ENCODE data around the gene MAPRE3.
A peak's percentile ranks its signal among the peaks of the same experiment; 100 is the strongest.

MAPRE3 gene

GRCh38 chr2:26983746-26984145 is 13.3 kb downstream of the MAPRE3 start:
- DNase-seq (ENCODE audit: low spot score), result no peak

- DNase-seq (ENCODE audit: low spot score), result no peak
Observed at GRCh38 chr2:26985807-26986206, 15.4 kb downstream of the MAPRE3 start.

- peak; percentile 9 for DNase-seq (ENCODE audit: low spot score)
Observed at GRCh38 chr2:26986576-26986975, 16.1 kb downstream of the MAPRE3 start.

- DNase-seq (ENCODE audit: low spot score), result peak; percentile 71
Observed at GRCh38 chr2:26988058-26988860, 17.8 kb downstream of the MAPRE3 start.

GRCh38 chr2:26989156-26989555 is 18.7 kb downstream of the MAPRE3 start:
- peak; percentile 64 for DNase-seq (ENCODE audit: low spot score)

DNA sequence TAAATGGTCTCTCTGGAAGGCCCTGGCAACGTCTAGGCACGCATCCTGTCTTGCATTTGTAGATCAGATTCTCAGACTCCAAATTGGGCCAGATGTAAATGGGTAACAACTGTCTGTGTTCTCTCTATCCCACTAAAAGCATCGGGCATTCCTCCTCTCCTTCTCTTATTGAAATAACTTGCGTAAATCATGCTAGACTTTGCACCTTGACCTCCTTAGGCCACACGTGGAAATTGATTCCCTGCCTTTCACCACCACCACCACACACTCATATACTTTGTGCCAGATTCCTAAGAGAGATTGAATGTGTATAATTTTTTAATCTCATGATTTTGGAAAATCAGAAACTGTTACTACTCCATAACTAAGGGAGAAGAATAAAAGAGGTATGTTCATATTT is 21.3 kb downstream of the MAPRE3 start:
- no peak for DNase-seq (ENCODE audit: low spot score)

DNA sequence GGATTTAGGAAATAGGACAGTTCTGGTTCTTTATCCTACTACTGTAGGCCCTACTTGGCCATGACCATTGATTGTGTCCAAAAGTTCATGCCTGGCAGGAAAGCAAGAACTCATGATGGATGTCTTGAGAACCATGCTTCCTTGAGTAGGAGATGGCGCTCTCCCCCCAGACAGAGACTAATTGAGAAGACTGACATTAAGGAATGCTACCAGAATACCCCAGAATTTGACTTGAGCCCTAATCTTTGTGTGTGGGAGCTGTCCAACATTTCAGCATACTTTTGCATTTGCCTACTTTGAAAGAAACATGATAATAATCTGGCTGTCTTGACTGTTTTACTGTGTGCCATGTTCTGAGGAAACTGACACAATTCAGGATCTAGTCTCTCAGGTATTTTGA is 23.3 kb downstream of the MAPRE3 start:
- DNase-seq (ENCODE audit: low spot score), result no peak

GRCh38 chr2:26994983-26995382 is 24.5 kb downstream of the MAPRE3 start:
- DNase-seq (ENCODE audit: low spot score), result no peak

DNA sequence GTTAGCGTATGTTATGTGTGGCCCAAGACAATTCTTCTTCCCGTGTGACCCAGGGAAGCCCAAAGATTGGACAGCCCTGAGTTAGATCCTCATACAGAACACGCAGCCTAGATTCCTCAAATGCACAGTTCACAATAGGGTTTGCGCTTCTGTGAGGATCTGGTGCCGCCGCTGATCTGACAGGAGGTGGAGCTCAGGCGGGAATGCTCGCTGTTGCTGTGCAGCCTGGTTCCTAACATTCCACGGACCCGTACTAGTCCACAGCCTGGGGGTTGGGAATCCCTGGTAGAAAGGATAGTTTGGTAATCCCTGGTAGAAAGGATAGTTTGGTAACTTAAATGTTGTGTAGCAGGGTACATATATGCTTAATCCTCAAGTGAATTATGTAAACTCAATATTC is 27.0 kb downstream of the MAPRE3 start:
- no peak for DNase-seq (ENCODE audit: low spot score)

DNA sequence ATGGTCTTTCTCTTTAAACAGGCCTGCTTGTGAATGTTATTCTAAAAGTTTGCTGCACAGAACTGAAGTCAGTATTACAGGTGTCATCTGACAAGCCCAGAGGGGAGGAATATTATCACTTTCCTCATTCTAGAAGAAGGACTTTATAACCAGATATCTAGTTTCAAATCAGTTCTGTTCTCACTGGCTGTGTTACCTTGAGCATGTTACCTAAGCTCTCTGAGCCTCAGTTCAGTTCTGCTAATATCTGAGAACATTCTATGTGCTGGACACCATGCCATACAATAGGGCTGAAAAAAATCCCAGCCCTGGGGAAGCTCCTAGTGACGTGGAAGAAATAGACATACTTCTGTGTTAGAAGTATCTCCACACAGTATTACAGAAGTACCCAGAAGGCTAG is 27.9 kb downstream of the MAPRE3 start:
- DNase-seq (ENCODE audit: low spot score), result no peak

DNA sequence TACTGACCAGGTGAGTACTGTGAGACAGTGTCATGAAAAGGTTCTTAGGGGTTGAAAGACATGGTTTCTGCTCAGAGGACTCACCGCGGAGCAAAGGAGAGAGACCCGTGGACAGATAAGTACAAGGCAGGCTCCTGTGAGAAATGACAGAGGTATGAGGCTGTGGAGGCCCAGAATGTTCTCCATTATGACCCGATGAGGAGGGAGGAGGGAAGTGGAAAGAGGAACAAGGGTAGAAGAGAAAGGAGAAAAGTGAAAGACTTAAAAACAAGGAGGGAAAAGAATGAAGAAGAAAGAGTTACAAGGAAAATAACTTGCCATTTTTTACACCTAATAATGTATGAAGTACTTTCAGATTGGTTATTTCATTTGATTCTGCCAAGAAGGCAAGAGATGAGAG is 29.8 kb downstream of the MAPRE3 start:
- no peak for DNase-seq (ENCODE audit: low spot score)

DNA sequence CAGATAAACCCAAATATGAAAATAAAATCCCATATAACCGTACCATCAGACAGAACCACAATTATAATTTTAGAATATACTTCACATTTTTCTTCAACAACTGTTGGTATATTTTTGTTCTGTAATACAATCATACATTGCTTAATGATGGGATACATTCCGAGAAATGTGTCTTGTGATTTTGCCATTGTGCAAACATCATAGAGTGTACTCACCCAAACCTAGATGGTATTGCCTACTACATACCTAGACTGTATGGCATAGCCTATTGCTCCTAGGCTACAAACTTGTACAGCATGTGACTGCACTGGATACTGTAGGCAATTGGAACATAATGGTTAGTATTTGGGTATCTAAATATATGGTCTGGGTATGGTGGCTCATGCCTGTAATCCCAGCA is 30.6 kb downstream of the MAPRE3 start:
- DNase-seq (ENCODE audit: low spot score), result no peak

- peak; percentile 48 for DNase-seq (ENCODE audit: low spot score)
Observed at GRCh38 chr2:27001950-27002349, 31.5 kb downstream of the MAPRE3 start.

- no peak for DNase-seq (ENCODE audit: low spot score)
Observed at GRCh38 chr2:27003007-27003406, 32.6 kb downstream of the MAPRE3 start.

DNA sequence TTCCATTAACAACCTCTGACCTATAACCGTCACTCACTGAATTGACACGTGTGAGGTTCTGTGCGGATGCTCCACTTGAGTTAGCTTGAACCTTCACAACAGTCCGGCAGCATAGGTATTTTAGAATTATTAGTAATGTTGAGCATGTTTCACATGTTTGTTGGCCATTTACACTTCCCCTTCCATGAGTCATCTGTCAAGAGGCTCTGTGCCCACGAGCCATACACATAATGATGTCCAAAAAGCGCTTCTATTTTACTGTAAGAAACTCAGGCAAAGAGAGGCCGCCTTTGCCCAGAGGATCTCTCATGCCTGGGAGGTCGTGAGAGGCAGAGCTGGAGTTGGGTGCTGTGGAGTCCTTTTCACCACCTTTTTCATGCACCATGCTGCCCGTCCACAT is 33.4 kb downstream of the MAPRE3 start:
- DNase-seq (ENCODE audit: low spot score), result peak; percentile 40

DNA sequence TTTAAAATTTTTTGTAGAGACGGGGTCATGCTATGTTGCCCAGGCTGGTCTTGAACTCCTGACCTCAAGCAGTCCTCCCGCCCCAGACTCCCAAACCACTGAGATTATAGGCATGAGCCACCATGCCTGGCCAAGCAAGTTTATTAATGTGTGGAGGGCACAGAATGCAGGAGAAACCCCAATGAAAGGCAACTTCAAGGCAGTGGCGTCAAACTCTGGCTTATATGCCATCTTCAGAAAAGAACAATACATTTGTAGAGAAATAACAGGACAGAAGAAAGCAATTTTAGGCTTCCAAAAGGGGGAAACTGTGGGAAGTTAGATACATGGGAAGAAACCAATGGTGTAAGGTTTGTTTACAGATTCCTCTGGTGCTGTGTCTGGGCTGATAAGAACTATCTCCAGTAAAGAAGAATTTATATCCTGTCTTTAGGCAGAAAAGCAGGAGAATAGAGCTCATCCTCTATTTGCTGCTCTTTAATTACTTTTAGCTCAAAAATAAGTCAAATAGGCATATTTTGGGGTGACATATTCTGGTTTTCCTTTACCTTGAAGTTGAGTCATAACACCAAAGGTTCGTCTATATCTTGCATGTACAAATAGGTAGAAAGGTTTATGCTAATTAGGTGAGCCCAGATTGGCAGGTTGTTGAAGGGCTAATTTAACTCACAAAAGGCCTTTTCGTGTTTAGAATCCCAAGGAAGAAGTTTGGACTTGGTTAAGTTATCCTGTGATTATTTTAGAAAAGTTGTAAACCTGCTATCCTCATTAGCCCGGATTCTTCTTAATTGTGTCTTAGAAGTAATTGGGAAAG is 36.4 kb downstream of the MAPRE3 start:
- no peak for DNase-seq (ENCODE audit: low spot score)

DNA sequence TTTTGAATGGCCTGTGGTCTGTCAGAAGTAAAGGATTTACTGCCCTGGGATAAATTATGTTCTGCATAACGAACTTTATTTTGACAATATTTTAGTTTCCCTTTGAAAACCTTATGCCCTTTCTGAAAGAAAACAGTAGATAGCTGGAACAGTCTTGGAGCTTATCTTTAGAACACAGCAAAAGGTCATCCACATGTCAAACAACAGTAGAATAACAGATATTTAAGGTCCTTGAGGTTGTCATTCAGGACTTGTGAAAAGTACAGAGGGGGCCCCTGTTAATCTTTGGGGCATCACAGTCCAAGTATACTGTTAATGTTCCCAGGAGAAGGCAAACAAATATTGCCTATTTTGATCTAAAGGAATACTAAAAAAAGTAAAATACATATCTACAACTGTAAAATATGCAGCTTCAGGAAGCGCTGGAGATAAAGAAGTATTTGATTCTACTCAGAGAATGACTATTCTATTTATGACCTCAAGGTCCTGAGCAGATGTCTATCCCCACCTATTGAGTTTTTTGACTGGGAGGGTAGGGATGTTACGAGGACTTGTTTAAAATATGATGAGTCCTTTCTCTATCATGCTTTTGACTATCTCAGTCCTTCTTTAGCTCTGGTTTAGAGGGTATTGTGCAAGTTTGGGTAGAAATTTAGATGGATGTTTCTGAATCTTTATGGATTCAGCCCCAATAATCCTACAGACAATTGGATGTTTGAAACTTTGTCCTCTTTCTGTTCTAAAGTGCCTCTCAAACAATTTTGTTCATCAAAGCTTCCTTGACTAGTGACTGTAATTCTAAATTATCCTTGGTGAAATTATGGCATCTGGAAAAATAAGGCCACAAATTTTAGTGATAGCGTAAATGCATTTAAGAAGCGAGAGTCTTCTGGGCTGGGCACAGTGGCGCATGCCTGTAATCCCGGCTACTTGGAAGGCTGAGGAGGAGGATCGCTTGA is 37.3 kb downstream of the MAPRE3 start:
- DNase-seq (ENCODE audit: low spot score), result no peak

GRCh38 chr2:27008678-27009077 is 38.2 kb downstream of the MAPRE3 start:
- no peak for DNase-seq (ENCODE audit: low spot score)

GRCh38 chr2:27009083-27009482 is 38.6 kb downstream of the MAPRE3 start:
- DNase-seq (ENCODE audit: low spot score), result no peak

DNA sequence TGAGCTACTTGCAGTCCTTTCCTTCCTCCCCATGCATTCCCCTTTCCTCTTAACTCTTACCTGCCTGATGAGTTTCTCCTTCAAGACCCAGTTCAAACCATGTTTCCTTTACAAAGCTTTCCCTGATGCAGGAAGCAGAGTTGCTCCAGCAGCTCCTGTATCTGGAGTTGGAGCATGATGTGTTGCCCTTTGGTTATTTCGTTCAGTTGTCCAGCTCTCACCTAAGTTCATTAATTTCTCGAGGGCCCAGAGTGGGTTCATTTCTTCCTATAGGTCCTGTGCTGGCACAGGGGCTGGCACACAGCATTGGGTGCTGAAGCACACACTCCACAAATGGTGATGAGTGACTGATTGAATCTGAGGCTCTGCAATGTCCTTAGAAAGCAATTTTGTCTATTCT is 39.3 kb downstream of the MAPRE3 start:
- no peak for DNase-seq (ENCODE audit: low spot score)

GRCh38 chr2:27010139-27010538 is 39.7 kb downstream of the MAPRE3 start:
- DNase-seq (ENCODE audit: low spot score), result no peak

DNA sequence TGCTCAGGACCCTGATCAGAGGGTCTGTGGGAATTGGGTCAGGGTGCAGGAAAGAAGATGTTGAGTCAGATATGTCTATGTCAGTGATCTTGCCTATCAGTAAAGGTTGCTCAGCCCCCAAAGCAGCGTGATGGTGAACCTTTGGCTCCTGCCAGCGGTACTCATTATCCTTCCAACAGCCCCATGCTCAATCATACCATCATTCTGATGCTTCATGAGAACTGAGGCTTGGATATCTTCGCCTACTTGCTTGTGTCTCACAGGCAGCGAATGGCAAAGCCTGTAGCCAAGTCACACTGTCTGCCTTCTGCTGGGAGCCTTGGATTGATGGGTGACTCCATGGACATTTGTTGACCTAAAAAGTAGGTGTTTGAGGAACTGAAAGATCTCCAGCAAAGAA is 43.3 kb downstream of the MAPRE3 start:
- no peak for DNase-seq (ENCODE audit: low spot score)
